IMR-90 (cell line): Measurements from ENCODE around the gene BROX. TPM values are rescaled to one million over a fixed set of nuclear protein-coding genes. Genes with fewer than 3 reads are reported as not detected.

Source experiments
- ATAC-seq: fragments of 200-7000 bp; cut with Tn5 transposase; 2 replicates; pipeline ENCODE4 v1.9.1; 2020; ENCODE audit warnings: low read depth, mild to moderate bottlenecking, moderate library complexity
- BruUV-seq: library from RNA; stranded (reverse); fragments of 400-500 nt; replicated peaks from 2 replicates; lab custom pipeline; 2021; lab: Mats Ljungman, UMichigan
- CTCF ChIA-PET: fragments of 300-600 bp; formaldehyde crosslinking; extraction: SDS; loops from one replicate; lab custom pipeline; 2021; ENCODE audit warnings: antibody characterized with exemption; lab: Yijun Ruan, JAX
- POLR2A ChIA-PET: fragments of 300-600 bp; sonication (Branson Sonifier 250); formaldehyde crosslinking; loops from one replicate; lab custom pipeline; 2022; ENCODE audit warnings: antibody characterized with exemption; ENCODE audit not compliant: unreplicated experiment; lab: Charles Lee
- DNase-seq: peaks from one replicate; pipeline ENCODE4 v3.0.0; 2013
- H2AFZ ChIP-seq: replicated peaks from 2 replicates; pipeline ENCODE3; 2013; ENCODE audit warnings: low read length, mild to moderate bottlenecking; ENCODE audit not compliant: poor library complexity
- H2AK5ac ChIP-seq: 2 replicates; pipeline ENCODE4 v1.6.1; 2013; ENCODE audit warnings: low read depth, low read length, inconsistent platforms
- H2AK9ac ChIP-seq: replicated peaks from 2 replicates; pipeline ENCODE3; 2013; ENCODE audit warnings: mild to moderate bottlenecking, low read depth, low read length, moderate library complexity; ENCODE audit not compliant: poor library complexity
- H2BK120ac ChIP-seq: 2 replicates; pipeline ENCODE4 v1.6.1; 2013; ENCODE audit warnings: low read depth, low read length, inconsistent platforms
- H2BK15ac ChIP-seq: 3 replicates; pipeline ENCODE4 v1.6.1; 2013; ENCODE audit warnings: low read depth, low read length, inconsistent platforms
- H2BK20ac ChIP-seq: 2 replicates; pipeline ENCODE4 v1.6.1; 2013; ENCODE audit warnings: low read depth, mild to moderate bottlenecking, inconsistent platforms, low read length, moderate library complexity
- H2BK5ac ChIP-seq: 2 replicates; pipeline ENCODE4 v1.6.1; 2013; ENCODE audit warnings: mild to moderate bottlenecking, low read depth, low read length, inconsistent platforms; ENCODE audit not compliant: poor library complexity, severe bottlenecking
- H3K14ac ChIP-seq: replicated peaks from 2 replicates; pipeline ENCODE4 v1.6.1; 2013; ENCODE audit warnings: low read depth, low read length, inconsistent platforms
- H3K18ac ChIP-seq: 2 replicates; pipeline ENCODE4 v1.6.1; 2013; ENCODE audit warnings: low read depth, low read length, control low read depth
- H3K23ac ChIP-seq: 2 replicates; pipeline ENCODE4 v1.6.1; 2013; ENCODE audit warnings: low read depth, low read length, inconsistent platforms
- H3K27ac ChIP-seq: 2 replicates; pipeline ENCODE4 v1.5.1; 2013; ENCODE audit warnings: mild to moderate bottlenecking, control low read depth, low read length; ENCODE audit not compliant: insufficient read depth
- H3K27me3 ChIP-seq: 2 replicates; pipeline ENCODE4 v1.6.1; 2013; ENCODE audit warnings: low read length; ENCODE audit not compliant: control insufficient read depth, insufficient read depth
- H3K36me3 ChIP-seq: 2 replicates; pipeline ENCODE4 v1.6.1; 2013; ENCODE audit warnings: low read length, mixed read lengths; ENCODE audit not compliant: control insufficient read depth, insufficient read depth
- H3K4ac ChIP-seq: 2 replicates; pipeline ENCODE4 v1.6.1; 2013; ENCODE audit warnings: low read depth, low read length, inconsistent platforms
- H3K4me1 ChIP-seq: 2 replicates; pipeline ENCODE4 v1.6.1; 2013; ENCODE audit warnings: low read length, mixed read lengths; ENCODE audit not compliant: control insufficient read depth, insufficient read depth
- H3K4me2 ChIP-seq: 2 replicates; pipeline ENCODE4 v1.6.1; 2013; ENCODE audit warnings: low read depth, mild to moderate bottlenecking, control low read depth, low read length, moderate library complexity
- H3K4me3 ChIP-seq: 2 replicates; pipeline ENCODE4 v1.5.1; 2013; ENCODE audit warnings: low read depth, mild to moderate bottlenecking, control low read depth, low read length, moderate library complexity; ENCODE audit not compliant: insufficient read depth
- H3K56ac ChIP-seq: 2 replicates; pipeline ENCODE4 v1.6.1; 2013; ENCODE audit warnings: low read length, inconsistent platforms; ENCODE audit not compliant: insufficient read depth; ENCODE audit errors: extremely low read depth
- H3K79me1 ChIP-seq, 2 experiments: 2 replicates each; pipeline ENCODE4 v1.6.1; 2013; ENCODE audit warnings: low read length in 2 of 2, inconsistent platforms in 1 of 2, low read depth in 1 of 2
- H3K9ac ChIP-seq: 2 replicates; pipeline ENCODE4 v1.6.1; 2013; ENCODE audit warnings: low read depth, low read length, control low read depth
- H3K9me1 ChIP-seq: 2 replicates; pipeline ENCODE4 v1.6.1; 2013; ENCODE audit warnings: low read length, inconsistent platforms; ENCODE audit not compliant: insufficient read depth
- H3K9me3 ChIP-seq: 2 replicates; pipeline ENCODE4 v1.6.1; 2013; ENCODE audit warnings: low read length; ENCODE audit not compliant: control insufficient read depth, insufficient read depth
- H4K20me1 ChIP-seq: 2 replicates; pipeline ENCODE4 v1.6.1; 2013; ENCODE audit warnings: low read length, inconsistent platforms; ENCODE audit not compliant: insufficient read depth
- H4K5ac ChIP-seq: 2 replicates; pipeline ENCODE4 v1.6.1; 2013; ENCODE audit warnings: mild to moderate bottlenecking, low read depth, low read length, control low read depth
- H4K8ac ChIP-seq, 2 experiments: 2 replicates each; pipeline ENCODE4 v1.6.1; 2013; ENCODE audit warnings: low read depth in 2 of 2, low read length in 2 of 2, control low read depth in 1 of 2, inconsistent platforms in 1 of 2
- H4K91ac ChIP-seq: 2 replicates; pipeline ENCODE4 v1.6.1; 2013; ENCODE audit warnings: low read depth, low read length, inconsistent platforms; ENCODE audit not compliant: insufficient read depth
- MXI1 ChIP-seq: IDR thresholded peaks from 2 replicates; pipeline ENCODE4 v1.6.1; 2012; ENCODE audit warnings: low read depth, mild to moderate bottlenecking, low read length, moderate library complexity, borderline replicate concordance
- RCOR1 ChIP-seq: IDR thresholded peaks from 2 replicates; pipeline ENCODE4 v1.6.1; 2012; ENCODE audit warnings: mild to moderate bottlenecking, low read length, improper control_type of control experiment; ENCODE audit not compliant: insufficient replicate concordance
- WGBS, 2 experiments: methylation state at CpG; one replicate each; pipeline versions ENCODE4 v1.1.5 to v1.1.7; 2013; ENCODE audit warnings: missing lambda C conversion rate in 2 of 2; ENCODE audit not compliant: insufficient read length in 1 of 2; ENCODE audit errors: extremely low coverage in 2 of 2; 5-methylcytosine and 5-hydroxymethylcytosine counted together
- dilution Hi-C: fragments of 300-500 bp; cut with HindIII; formaldehyde crosslinking; loops from one replicate; pipeline ENCODE4 v1.14.3; 2018; ENCODE audit warnings: low sequenced_read_pairs; ENCODE audit not compliant: unreplicated experiment
- in situ Hi-C: fragments of 300-500 bp; cut with MboI; formaldehyde crosslinking; loops from 3 replicates; pipeline ENCODE4 v1.14.3; 2019; ENCODE audit warnings: low sequenced_read_pairs, inconsistent platforms, mixed read lengths
- intact Hi-C: fragments of 100-400 bp; cut with micrococcal nuclease; formaldehyde crosslinking; loops from 2 replicates; pipeline ENCODE4 v1.10.0; 2022
- polyA plus RNA-seq, 3 experiments: library from polyadenylated mRNA; depleted of rRNA; stranded (reverse); fragments of >200 nt; gene quantifications; 2 replicates each; pipeline ENCODE4 v1.2.3, GENCODE V29; 2012; ENCODE audit warnings: low replicate concordance in 1 of 3
- total RNA-seq: library from RNA; depleted of rRNA; stranded (reverse); fragments of >200 nt; gene quantifications from 2 replicates; pipeline ENCODE4 v1.2.3, GENCODE V29; 2012

Gene BROX
- total and polyA plus RNA-seq, 2 of the 4 experiments (the other 2 are of a cell fraction), result 6.8 to 43.4 TPM

- H3K18ac ChIP-seq, result no peak overlapping the region
- H3K4ac ChIP-seq, result no peak overlapping the region
- H3K36me3 ChIP-seq, result peaks cover 9% of the 10 kb centered on the region; the same call in 1 of the 2 replicates
- H2BK120ac ChIP-seq, result no peak overlapping the region
- H3K27me3 ChIP-seq, result no peaks in the 10 kb centered on the region
- TF ChIP-seq RCOR1 (no peak), MXI1 (no peak)
- H2BK5ac ChIP-seq, result no peak overlapping the region
- ChIA-PET POLR2A (no interaction called here), CTCF (interaction anchor here (1.5 kb wide), 2 partner anchors 8 to 350 kb away, joined by 7 read pairs; no protein-coding TSS in a partner anchor)
- no peak overlapping the region for H4K91ac ChIP-seq
- no peaks in the 10 kb centered on the region for H4K20me1 ChIP-seq
- H2AK5ac ChIP-seq, result no peak overlapping the region
- no CpG with 5 or more reads among the region's 2 CpGs for WGBS, 2 experiments
- no peaks in the 10 kb centered on the region for H3K9me3 ChIP-seq
- no peaks in the 10 kb centered on the region for H3K9me1 ChIP-seq
- no peak overlapping the region for H4K5ac ChIP-seq
- no peak overlapping the region for H3K56ac ChIP-seq
- ATAC-seq, result no peak
- H3K4me2 ChIP-seq, result no peak overlapping the region
- intact Hi-C loops (no loop called here), dilution Hi-C loops (no loop called here), in situ Hi-C loops (no loop called here)
- H3K4me1 ChIP-seq, result peaks cover 6% of the 10 kb centered on the region
- no peak overlapping the region for H3K14ac ChIP-seq
- no TSS peak for BruUV-seq
- H3K27ac ChIP-seq, result no peak overlapping the region
- H2AFZ ChIP-seq, result no peak overlapping the region
- H4K8ac ChIP-seq, result no peak overlapping the region
- H2BK15ac ChIP-seq, result no peak overlapping the region
- no peak for DNase-seq
- H3K23ac ChIP-seq, result no peak overlapping the region
- H2BK20ac ChIP-seq, result no peak overlapping the region
- H3K79me1 ChIP-seq, result no peaks in the 10 kb centered on the region
- no peak overlapping the region for H3K9ac ChIP-seq
- no peak overlapping the region for H2AK9ac ChIP-seq
- no peak overlapping the region for H3K4me3 ChIP-seq
These were observed 27.1 kb downstream of the BROX start for GRCh38 chr1:222739465-222739864.
